ENCODE results near the gene DLL1. TPM values are rescaled to one million over a fixed set of nuclear protein-coding genes. Genes with fewer than 3 reads are reported as not detected.

The DLL1 gene
- total and polyA plus RNA-seq, 7 donors = 1.5 to 5.3 (median 2.9) TPM

DNA sequence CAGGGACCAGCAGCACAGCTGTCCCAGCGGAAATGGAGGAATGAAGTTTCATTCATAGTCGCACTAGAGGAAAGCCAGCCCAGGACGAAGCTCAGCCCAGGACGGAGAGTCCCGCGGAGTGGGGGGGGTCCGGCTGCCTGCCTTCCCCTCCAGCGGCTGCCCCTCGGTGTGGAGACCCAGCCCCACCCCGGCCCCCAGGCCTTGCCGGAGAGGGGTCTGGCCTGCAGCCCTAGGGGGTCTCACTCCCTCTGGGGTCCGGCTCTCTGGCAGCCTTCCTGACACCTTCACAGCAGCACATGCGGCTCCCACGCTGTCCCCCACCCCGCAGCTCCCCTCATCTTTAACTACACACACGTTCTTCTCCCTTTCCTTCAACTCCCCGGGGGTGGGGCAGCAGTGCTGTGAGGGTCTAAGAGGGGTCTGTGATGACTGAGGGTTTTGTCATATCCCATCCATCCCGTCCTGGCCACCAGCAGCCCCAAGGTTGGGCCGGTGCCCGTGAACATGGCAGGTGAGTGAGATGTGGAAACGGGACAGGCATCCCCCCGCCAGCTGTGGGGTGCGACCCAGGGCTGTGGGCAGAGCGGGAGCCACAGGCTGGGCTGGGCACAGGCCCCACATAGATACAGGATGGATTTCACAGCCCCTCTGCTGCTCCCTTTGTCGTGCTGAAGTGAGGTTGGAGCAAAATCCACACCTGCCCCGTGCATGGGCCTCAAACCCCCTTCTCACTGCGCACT lies 41.8 kb downstream of the DLL1 start:
- Histone ChIP-seq H3K4me1 (peaks cover 12% of the 10 kb centered on the region), H3K4me3 (no peak overlapping the region)
- DNase-seq = no peak

DNA sequence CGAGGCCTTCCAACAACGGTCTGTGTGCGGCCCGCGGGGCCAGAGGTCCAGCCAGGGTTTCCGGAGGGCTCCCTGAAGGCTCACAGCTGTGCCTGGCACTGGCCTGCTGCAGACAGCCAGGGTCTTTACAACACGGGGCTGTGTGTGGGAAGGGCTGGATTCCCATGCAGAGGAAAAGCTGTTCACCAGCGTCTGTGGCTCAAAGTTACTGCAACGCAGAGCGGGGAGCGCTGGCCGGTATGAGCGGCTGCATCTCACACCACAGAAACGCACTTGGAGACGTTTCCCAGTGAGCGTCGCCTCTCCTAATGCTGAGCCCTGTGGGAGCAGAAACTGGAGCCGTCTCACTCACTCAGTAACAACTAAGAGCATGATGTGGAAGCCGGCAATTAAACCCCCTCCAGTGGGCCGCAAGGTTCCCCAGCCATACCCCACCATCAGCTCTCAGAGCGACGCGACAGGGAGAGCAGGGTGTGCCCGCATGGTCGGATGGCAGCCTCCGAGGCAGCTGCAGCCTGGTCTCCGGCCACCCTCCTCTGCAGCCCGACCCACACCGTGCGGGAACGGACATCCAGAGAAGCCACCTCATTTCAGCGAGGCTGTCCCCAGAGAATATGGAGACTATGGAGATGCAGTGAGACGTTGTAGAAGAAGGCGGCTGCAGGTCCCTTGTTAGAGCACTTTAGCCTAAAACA lies 42.6 kb downstream of the DLL1 start:
- DNase-seq = no peak
- WGBS, 3 donors = 23 to 28% (median 25%) methylated on average over 34 of the region's 34 CpGs
- Histone ChIP-seq H3K4me3 (no peak overlapping the region), H3K4me1 (peaks cover 12% of the 10 kb centered on the region), H3K9me3 (no peaks in the 10 kb centered on the region), H3K36me3 (ENCODE audit: insufficient read depth in 1 of 2, low read depth in 1 of 2) (no peaks in the 10 kb centered on the region), H3K27ac (no peak overlapping the region), H3K27me3 (ENCODE audit: insufficient read depth in 3 of 3, low read length in 2 of 3) (peaks cover 0 to 19% (median 0%) of the 10 kb centered on the region in 3 donors)
- intact Hi-C loops (cut with DNase I) = no loop called here
- no peak for TF ChIP-seq CTCF (IDR thresholded peaks at IDR 0.05)
- peak; percentile 17 to 65 (median 40) for ATAC-seq

More for the DNA sequence above, 41.8 kb downstream of the DLL1 start:
- peaks cover 0 to 19% (median 0%) of the 10 kb centered on the region in 3 donors for H3K27me3 ChIP-seq (ENCODE audit: insufficient read depth in 3 of 3, low read length in 2 of 3)
- intact Hi-C loops (cut with DNase I) = no loop called here
- ATAC-seq = peak in 1 of 4 donors; percentile 9
- WGBS, 3 donors = 42 to 66% (median 62%) methylated on average over 23 to 27 of the region's 27 CpGs
- no peak for TF ChIP-seq CTCF (IDR thresholded peaks at IDR 0.05)
- no peaks in the 10 kb centered on the region for H3K9me3 ChIP-seq
- no peaks in the 10 kb centered on the region for H3K36me3 ChIP-seq (ENCODE audit: insufficient read depth in 1 of 2, low read depth in 1 of 2)
- no peak overlapping the region for H3K27ac ChIP-seq

DNA sequence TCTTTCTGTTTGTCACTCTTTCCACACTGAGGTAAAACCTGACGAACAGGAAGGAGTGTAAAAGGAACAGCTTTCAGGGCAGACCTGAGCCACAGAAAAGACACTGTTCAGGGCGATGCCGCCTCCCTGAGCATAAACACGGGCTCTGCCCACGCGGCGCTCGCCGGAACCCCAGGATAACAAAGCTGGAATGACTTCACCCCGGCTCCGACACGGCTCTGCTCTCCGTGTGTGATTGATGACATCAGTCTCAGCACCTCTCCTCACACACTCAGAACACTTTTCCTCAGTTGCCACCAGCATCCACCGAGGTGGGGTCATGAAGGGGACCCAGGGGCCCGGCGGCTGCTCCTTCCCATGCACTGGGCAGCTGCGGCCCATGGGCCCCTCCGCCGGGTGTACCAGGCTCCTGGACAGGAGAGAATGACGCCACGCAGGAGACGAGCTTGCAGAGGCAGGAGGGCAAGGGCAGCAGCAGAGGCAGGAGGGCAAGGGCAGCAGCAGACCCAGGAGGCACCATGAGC lies 43.6 kb downstream of the DLL1 start:
- intact Hi-C loops (cut with DNase I) = no loop called here
- Histone ChIP-seq H3K36me3 (ENCODE audit: insufficient read depth in 1 of 2, low read depth in 1 of 2) (no peaks in the 10 kb centered on the region), H3K4me3 (no peak overlapping the region), H3K27me3 (ENCODE audit: insufficient read depth in 3 of 3, low read length in 2 of 3) (peaks cover 0 to 19% (median 0%) of the 10 kb centered on the region in 3 donors), H3K9me3 (no peaks in the 10 kb centered on the region), H3K27ac (no peak overlapping the region), H3K4me1 (peaks cover 12% of the 10 kb centered on the region)
- no peak for TF ChIP-seq CTCF (IDR thresholded peaks at IDR 0.05)
- no peak for ATAC-seq
- 81 to 87% (median 85%) methylated on average over 22 of the region's 22 CpGs for WGBS, 3 donors
- DNase-seq = no peak

DNA sequence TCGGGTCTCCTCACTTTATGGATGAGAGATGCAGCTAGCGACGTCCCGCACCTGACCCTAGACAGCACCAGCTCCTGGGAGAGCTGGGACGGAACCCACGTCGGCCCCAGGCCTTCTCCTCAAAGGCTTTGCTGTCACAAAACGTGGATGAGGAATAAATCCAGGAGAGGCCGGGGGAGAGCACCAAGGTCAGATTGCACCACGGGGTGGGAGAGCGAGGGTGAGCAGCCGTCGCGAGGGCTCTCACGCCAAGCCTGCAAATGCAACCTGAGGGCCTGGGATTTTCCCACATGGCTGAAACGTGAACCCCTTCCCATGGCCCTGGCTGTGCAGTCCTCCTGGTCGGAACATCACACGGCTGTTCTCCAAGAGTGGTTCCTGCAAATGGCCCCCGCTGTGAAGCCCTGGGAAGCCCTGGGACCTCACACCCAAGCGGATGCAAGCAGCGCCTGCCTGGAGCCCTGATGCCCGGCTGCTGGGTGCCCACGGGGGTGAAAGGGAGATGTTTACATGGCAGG lies 45.3 kb downstream of the DLL1 start:
- no peaks in the 10 kb centered on the region for H3K9me3 ChIP-seq

More for the DNA sequence above, 45.3 kb downstream of the DLL1 start:
- no peak for ATAC-seq
- DNase-seq = no peak
- no peak for TF ChIP-seq CTCF (IDR thresholded peaks at IDR 0.05)
- H3K27ac ChIP-seq = no peak overlapping the region
- 88 to 93% (median 92%) methylated on average over 23 of the region's 23 CpGs for WGBS, 3 donors
- H3K36me3 ChIP-seq (ENCODE audit: insufficient read depth in 1 of 2, low read depth in 1 of 2) = no peaks in the 10 kb centered on the region
- peaks cover 12% of the 10 kb centered on the region for H3K4me1 ChIP-seq
- H3K4me3 ChIP-seq = no peak overlapping the region
- H3K27me3 ChIP-seq (ENCODE audit: insufficient read depth in 3 of 3, low read length in 2 of 3) = peaks cover 0 to 19% (median 0%) of the 10 kb centered on the region in 3 donors
- intact Hi-C loops (cut with DNase I) = no loop called here

All from psoas muscle (tissue), 8 donors.